Measurements from ENCODE around the gene NTRK3.

Gene NTRK3

DNA sequence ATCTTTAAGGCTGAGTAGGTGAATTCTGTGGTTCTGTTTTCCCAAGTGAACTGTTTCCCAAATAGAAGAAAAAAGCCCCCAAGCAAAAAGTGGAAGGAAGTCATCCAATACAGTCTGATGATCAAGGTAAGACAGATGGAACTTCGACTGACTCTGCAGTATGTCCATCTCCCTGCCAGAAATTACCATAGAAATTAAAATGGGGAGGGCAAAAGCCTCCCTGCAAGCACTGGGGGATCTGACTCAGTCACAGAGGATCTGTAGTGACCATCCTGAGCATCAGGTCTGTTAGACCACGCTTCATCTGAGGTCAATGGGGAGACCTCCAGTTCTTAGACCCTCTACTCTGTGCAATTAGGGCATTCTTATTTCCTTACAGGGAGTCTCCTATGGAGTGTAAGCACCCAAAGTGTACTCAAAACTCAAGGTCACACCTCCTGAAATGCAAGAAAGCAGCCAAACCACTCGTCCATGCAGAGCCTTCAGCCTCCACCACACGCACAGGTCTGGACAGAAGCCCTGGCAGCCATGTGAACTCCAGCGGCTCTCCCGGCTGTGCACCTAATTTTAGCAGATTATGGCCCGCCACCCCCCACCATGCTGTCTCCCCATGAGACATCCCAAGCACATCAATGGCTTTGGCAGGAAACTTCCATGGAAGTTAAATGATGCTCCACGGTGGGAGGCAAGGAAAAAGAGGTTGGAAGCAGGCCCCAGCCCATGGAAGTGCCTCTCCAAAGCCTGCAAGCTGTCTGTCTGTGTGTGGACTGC lies 348.7 kb downstream of the NTRK3 start:
- Histone ChIP-seq H3K27me3 (ENCODE audit: control insufficient read depth, insufficient read depth, low read length, poor library complexity, severe bottlenecking) (no peaks in the 10 kb centered on the region), H3K9me3 (ENCODE audit: control insufficient read depth, low read length) (no peaks in the 10 kb centered on the region), H3K4me1 (ENCODE audit: control insufficient read depth, insufficient read depth, low read length) (no peaks in the 10 kb centered on the region), H3K27ac (ENCODE audit: insufficient read depth, low read depth, low read length, poor library complexity, severe bottlenecking) (no peak overlapping the region), H3K4me3 (ENCODE audit: insufficient read depth, low read depth, low read length) (no peak overlapping the region), H3K36me3 (ENCODE audit: control insufficient read depth, insufficient read depth, low read length) (no peaks in the 10 kb centered on the region)
- 93 to 94% methylated on average over 8 of the region's 8 CpGs for WGBS, 2 experiments

DNA sequence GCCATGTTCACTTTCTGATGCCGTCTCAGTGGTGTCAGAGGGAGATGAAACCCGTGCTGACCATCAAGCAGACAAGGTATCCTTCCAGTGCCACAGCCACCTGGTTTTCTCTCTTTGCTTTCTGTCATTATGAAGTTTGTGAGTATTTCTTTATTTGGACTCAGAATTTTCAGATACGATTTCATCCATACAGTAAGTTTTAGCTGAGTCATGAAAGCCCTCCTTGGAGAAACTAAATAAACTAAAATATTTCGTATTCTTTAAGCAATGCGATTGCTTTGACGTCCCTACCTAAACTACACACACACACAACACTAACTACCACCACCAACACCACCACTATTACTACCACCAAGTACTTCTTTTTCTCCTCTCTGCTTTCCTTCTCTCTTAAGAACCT lies 350.1 kb downstream of the NTRK3 start:
- Histone ChIP-seq H3K9me3 (ENCODE audit: control insufficient read depth, low read length) (no peaks in the 10 kb centered on the region), H3K27me3 (ENCODE audit: control insufficient read depth, insufficient read depth, low read length, poor library complexity, severe bottlenecking) (no peaks in the 10 kb centered on the region), H3K4me1 (ENCODE audit: control insufficient read depth, insufficient read depth, low read length) (no peaks in the 10 kb centered on the region), H3K4me3 (ENCODE audit: insufficient read depth, low read depth, low read length) (no peak overlapping the region), H3K27ac (ENCODE audit: insufficient read depth, low read depth, low read length, poor library complexity, severe bottlenecking) (no peak overlapping the region), H3K36me3 (ENCODE audit: control insufficient read depth, insufficient read depth, low read length) (no peaks in the 10 kb centered on the region)
- WGBS, 2 experiments: 92 to 95% methylated on average over 6 of the region's 6 CpGs

- WGBS, 2 experiments: 93 to 94% methylated on average over 10 of the region's 10 CpGs
- Histone ChIP-seq H3K9me3 (ENCODE audit: control insufficient read depth, low read length) (no peaks in the 10 kb centered on the region), H3K27ac (ENCODE audit: insufficient read depth, low read depth, low read length, poor library complexity, severe bottlenecking) (no peak overlapping the region), H3K4me3 (ENCODE audit: insufficient read depth, low read depth, low read length) (no peak overlapping the region), H3K27me3 (ENCODE audit: control insufficient read depth, insufficient read depth, low read length, poor library complexity, severe bottlenecking) (no peaks in the 10 kb centered on the region), H3K4me1 (ENCODE audit: control insufficient read depth, insufficient read depth, low read length) (no peaks in the 10 kb centered on the region), H3K36me3 (ENCODE audit: control insufficient read depth, insufficient read depth, low read length) (no peaks in the 10 kb centered on the region)
Measured at GRCh38 chr15:87902772-87903426, 353.6 kb downstream of the NTRK3 start.

- Histone ChIP-seq H3K9me3 (ENCODE audit: control insufficient read depth, low read length) (no peaks in the 10 kb centered on the region), H3K27ac (ENCODE audit: insufficient read depth, low read depth, low read length, poor library complexity, severe bottlenecking) (no peak overlapping the region)
Measured at GRCh38 chr15:87901926-87902690, 354.4 kb downstream of the NTRK3 start.

DNA sequence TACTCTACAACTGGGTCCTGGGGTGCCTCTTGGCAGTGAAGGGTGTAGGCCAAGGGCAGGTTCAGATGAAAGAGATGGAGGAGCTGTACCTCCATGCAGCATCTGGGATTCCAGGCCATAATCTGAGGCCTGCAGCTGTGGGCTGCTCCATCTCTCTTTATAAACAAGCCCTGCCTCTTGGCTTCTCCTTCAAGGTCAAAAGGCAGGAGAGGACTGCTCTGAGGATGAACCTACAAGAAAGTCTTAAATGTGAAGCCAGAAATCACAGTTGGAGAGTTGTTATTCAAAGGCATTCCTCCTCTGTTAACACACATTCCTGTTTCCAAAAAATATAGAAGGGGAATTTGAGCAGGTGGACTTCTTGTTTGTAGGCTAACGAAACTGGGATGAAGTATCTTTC lies 355.5 kb downstream of the NTRK3 start:
- no peaks in the 10 kb centered on the region for H3K36me3 ChIP-seq (ENCODE audit: control insufficient read depth, insufficient read depth, low read length)
- no peak overlapping the region for H3K4me3 ChIP-seq (ENCODE audit: insufficient read depth, low read depth, low read length)
- 92 to 93% methylated on average over 1 of the region's 1 CpG for WGBS, 2 experiments

More at GRCh38 chr15:87901926-87902690, 354.4 kb downstream of the NTRK3 start:
- 58 to 65% methylated on average over 3 of the region's 3 CpGs for WGBS, 2 experiments
- Histone ChIP-seq H3K27me3 (ENCODE audit: control insufficient read depth, insufficient read depth, low read length, poor library complexity, severe bottlenecking) (no peaks in the 10 kb centered on the region), H3K36me3 (ENCODE audit: control insufficient read depth, insufficient read depth, low read length) (no peaks in the 10 kb centered on the region), H3K4me1 (ENCODE audit: control insufficient read depth, insufficient read depth, low read length) (no peaks in the 10 kb centered on the region), H3K4me3 (ENCODE audit: insufficient read depth, low read depth, low read length) (no peak overlapping the region)

GRCh38 chr15:87896936-87897335 lies 359.6 kb downstream of the NTRK3 start:
- Histone ChIP-seq H3K36me3 (ENCODE audit: control insufficient read depth, insufficient read depth, low read length) (no peaks in the 10 kb centered on the region), H3K27me3 (ENCODE audit: control insufficient read depth, insufficient read depth, low read length, poor library complexity, severe bottlenecking) (no peaks in the 10 kb centered on the region), H3K9me3 (ENCODE audit: control insufficient read depth, low read length) (no peaks in the 10 kb centered on the region), H3K4me1 (ENCODE audit: control insufficient read depth, insufficient read depth, low read length) (no peaks in the 10 kb centered on the region), H3K27ac (ENCODE audit: insufficient read depth, low read depth, low read length, poor library complexity, severe bottlenecking) (no peak overlapping the region), H3K4me3 (ENCODE audit: insufficient read depth, low read depth, low read length) (no peak overlapping the region)
- WGBS, 2 experiments: 42 to 59% methylated on average over 4 of the region's 4 CpGs

More for the DNA sequence above, 355.5 kb downstream of the NTRK3 start:
- H3K4me1 ChIP-seq (ENCODE audit: control insufficient read depth, insufficient read depth, low read length): no peaks in the 10 kb centered on the region
- no peaks in the 10 kb centered on the region for H3K9me3 ChIP-seq (ENCODE audit: control insufficient read depth, low read length)
- no peak overlapping the region for H3K27ac ChIP-seq (ENCODE audit: insufficient read depth, low read depth, low read length, poor library complexity, severe bottlenecking)
- no peaks in the 10 kb centered on the region for H3K27me3 ChIP-seq (ENCODE audit: control insufficient read depth, insufficient read depth, low read length, poor library complexity, severe bottlenecking)

- H3K9me3 ChIP-seq (ENCODE audit: control insufficient read depth, low read length): no peaks in the 10 kb centered on the region
- H3K27me3 ChIP-seq (ENCODE audit: control insufficient read depth, insufficient read depth, low read length, poor library complexity, severe bottlenecking): no peaks in the 10 kb centered on the region
- H3K36me3 ChIP-seq (ENCODE audit: control insufficient read depth, insufficient read depth, low read length): no peaks in the 10 kb centered on the region
- H3K4me3 ChIP-seq (ENCODE audit: insufficient read depth, low read depth, low read length): no peak overlapping the region
- WGBS, 2 experiments: 33% methylated on average over 1 of the region's 1 CpG; no CpG with 5 or more reads in 1 of the 2 experiments
- no peaks in the 10 kb centered on the region for H3K4me1 ChIP-seq (ENCODE audit: control insufficient read depth, insufficient read depth, low read length)
- no peak overlapping the region for H3K27ac ChIP-seq (ENCODE audit: insufficient read depth, low read depth, low read length, poor library complexity, severe bottlenecking)
Measured at GRCh38 chr15:87887177-87887576, 369.4 kb downstream of the NTRK3 start.

GRCh38 chr15:87881026-87881425 lies 375.5 kb downstream of the NTRK3 start:
- no peaks in the 10 kb centered on the region for H3K36me3 ChIP-seq (ENCODE audit: control insufficient read depth, insufficient read depth, low read length)
- 100% methylated on average over 1 of the region's 1 CpG; no CpG with 5 or more reads in 1 of the 2 experiments for WGBS, 2 experiments
- H3K27ac ChIP-seq (ENCODE audit: insufficient read depth, low read depth, low read length, poor library complexity, severe bottlenecking): no peak overlapping the region
- H3K27me3 ChIP-seq (ENCODE audit: control insufficient read depth, insufficient read depth, low read length, poor library complexity, severe bottlenecking): no peaks in the 10 kb centered on the region
- H3K4me3 ChIP-seq (ENCODE audit: insufficient read depth, low read depth, low read length): no peak overlapping the region
- H3K4me1 ChIP-seq (ENCODE audit: control insufficient read depth, insufficient read depth, low read length): no peaks in the 10 kb centered on the region
- H3K9me3 ChIP-seq (ENCODE audit: control insufficient read depth, low read length): no peaks in the 10 kb centered on the region

- 84 to 90% methylated on average over 4 to 5 of the region's 5 CpGs for WGBS, 2 experiments
- Histone ChIP-seq H3K36me3 (ENCODE audit: control insufficient read depth, insufficient read depth, low read length) (no peaks in the 10 kb centered on the region), H3K4me1 (ENCODE audit: control insufficient read depth, insufficient read depth, low read length) (peaks cover 13% of the 10 kb centered on the region), H3K4me3 (ENCODE audit: insufficient read depth, low read depth, low read length) (no peak overlapping the region), H3K27me3 (ENCODE audit: control insufficient read depth, insufficient read depth, low read length, poor library complexity, severe bottlenecking) (no peaks in the 10 kb centered on the region), H3K27ac (ENCODE audit: insufficient read depth, low read depth, low read length, poor library complexity, severe bottlenecking) (no peak overlapping the region), H3K9me3 (ENCODE audit: control insufficient read depth, low read length) (no peaks in the 10 kb centered on the region)
Measured at GRCh38 chr15:87877822-87878542, 378.6 kb downstream of the NTRK3 start.
